Pulmonary artery endothelial cell (primary cell): ENCODE results near the gene FYB2. TPM values are rescaled to one million over a fixed set of nuclear protein-coding genes. Genes with fewer than 3 reads are reported as not detected.
A peak's percentile ranks its signal among the peaks of the same experiment; 100 is the strongest.

ENCODE experiments used
- DNase-seq: peaks from one replicate; pipeline ENCODE4 v3.0.0-alpha.2; 2011; ENCODE audit warnings: low read depth, low spot score
- total RNA-seq: library from RNA; depleted of rRNA; stranded (reverse); fragments of >200 nt; gene quantifications from 2 replicates; pipeline ENCODE4 v1.2.3, GENCODE V29; 2014

FYB2 gene
- total RNA-seq, 1 donor from 2014 or later = not detected

GRCh38 chr1:56715156-56715555 lies 104.0 kb downstream of the FYB2 start:
- DNase-seq = no peak

- no peak for DNase-seq
Measured at GRCh38 chr1:56713112-56713511, 106.1 kb downstream of the FYB2 start.

GRCh38 chr1:56712150-56712549 lies 107.1 kb downstream of the FYB2 start:
- DNase-seq = no peak

- no peak for DNase-seq
Measured at GRCh38 chr1:56710646-56711045, 108.6 kb downstream of the FYB2 start.

- DNase-seq = no peak
Measured at GRCh38 chr1:56709995-56710394, 109.2 kb downstream of the FYB2 start.

- peak; percentile 7 for DNase-seq
Measured at GRCh38 chr1:56709269-56709880, 109.8 kb downstream of the FYB2 start.

- no peak for DNase-seq
Measured at GRCh38 chr1:56707379-56707778, 111.8 kb downstream of the FYB2 start.

DNA sequence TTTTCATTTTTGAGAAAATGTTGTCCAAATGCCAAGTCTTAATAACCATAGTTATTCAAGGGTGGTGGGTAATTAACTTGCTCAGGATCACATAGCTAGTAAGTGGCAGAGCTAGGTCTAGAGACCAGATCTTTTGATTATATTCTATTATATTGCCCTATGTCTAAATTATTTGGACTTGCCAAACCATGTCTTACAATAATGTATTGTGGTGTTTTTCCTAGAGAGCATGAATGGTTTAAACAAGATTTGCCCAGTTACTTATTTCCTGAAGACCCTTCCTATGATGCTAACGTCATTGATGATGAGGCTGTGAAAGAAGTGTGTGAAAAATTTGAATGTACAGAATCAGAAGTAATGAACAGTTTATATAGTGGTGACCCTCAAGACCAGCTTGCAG lies 115.5 kb downstream of the FYB2 start:
- no peak for DNase-seq

DNA sequence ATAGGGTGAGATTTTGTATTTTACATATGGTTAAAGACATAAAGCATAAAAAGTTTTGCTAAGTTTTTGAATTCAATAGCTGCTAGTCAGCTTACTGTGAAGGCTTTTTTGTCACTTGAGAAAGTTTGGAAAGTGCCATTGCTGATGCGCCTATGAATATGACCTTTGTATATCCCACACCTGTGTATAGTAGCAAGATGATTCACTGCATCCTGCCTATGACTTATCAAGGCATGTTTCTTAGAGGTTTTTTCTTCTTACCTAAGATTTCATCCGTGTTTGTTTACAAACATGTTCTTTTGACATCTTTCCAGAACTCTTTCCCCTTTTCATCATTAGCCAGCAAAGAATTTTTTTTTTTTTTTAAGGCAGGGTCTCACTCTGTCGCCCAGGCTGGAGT lies 122.5 kb downstream of the FYB2 start:
- no peak for DNase-seq

- peak; percentile 17 for DNase-seq
Measured at GRCh38 chr1:56688522-56689026, 130.6 kb downstream of the FYB2 start.

GRCh38 chr1:56686169-56686568 lies 133.0 kb downstream of the FYB2 start:
- no peak for DNase-seq

DNA sequence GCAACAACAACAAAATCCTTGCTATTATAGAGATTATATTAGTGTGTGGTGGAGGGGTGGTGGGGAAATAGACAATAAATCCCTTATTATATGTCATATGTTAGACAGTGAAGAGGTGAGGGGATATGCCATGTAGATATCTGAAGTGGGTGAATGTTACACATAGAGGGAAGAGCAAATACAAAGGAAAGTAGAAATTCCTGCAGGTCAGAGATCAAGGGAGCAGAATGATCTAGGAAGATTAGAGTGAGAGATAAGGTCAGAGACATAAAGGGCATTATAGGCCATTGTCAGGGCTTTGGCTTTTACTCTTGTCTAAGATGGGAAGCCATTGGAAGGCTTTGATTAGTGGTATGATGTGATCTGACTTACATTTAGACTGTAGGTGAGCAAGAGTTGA lies 135.6 kb downstream of the FYB2 start:
- DNase-seq = no peak

DNA sequence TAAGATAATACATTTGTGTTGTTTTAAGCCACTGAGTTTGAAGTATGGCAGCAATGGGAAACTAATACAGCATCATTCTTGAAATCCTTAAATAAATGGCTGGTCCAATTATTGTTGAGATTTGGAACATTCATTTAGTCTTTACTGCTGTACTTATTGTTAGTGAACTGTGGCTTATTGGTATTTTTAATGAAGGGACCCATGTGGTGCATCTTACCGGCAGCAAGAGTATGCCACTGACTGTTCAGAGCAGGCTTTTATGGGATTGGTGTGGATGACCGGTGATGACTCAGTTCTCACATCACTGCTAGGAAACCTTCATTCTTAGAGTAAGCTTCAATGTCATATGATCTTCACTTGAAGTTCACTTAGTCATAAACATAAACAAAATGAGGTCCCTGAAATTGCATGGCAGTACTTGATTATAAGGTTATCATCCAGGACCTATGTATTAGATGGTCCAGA lies 142.6 kb downstream of the FYB2 start:
- DNase-seq = no peak

- no peak for DNase-seq
Measured at GRCh38 chr1:56675763-56676162, 143.4 kb downstream of the FYB2 start.

GRCh38 chr1:56672579-56672978 lies 146.6 kb downstream of the FYB2 start:
- DNase-seq = no peak

DNA sequence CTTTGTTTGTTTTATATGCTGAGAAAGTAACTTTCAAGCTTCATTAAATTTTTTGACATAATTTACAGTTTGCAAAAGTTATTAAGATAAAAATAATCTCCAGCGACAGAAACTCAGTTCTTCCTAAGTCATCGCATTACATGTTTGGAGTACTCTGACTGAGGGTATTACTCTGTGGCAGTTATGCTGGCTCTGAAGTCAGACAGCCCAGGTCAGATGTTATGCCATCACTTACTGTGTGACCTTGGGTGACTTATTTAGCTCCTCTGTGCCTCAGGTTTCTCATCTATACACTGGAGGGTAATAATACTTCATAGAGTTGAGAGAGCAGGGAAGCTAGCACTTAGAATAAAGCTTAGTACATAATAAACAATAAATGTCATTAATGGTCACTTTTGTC lies 147.7 kb downstream of the FYB2 start:
- no peak for DNase-seq

DNA sequence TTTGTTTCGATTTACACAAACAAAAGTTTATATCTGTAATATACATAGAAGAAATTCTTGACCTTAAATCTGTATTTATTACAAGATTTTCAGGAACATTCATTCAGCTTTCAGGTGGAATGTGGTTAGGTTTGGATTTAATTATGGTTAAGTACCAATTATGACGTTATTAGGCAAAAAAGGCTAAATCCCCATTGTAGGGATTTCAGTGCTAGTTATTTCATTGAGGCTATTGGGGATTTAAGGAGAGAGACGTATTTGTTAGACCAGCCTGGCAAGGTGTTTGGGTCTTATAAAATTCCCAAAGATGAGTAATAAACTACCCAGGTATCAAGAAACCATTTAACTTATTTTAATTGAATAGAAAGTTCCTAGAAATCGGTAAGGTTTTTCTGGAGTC lies 148.1 kb downstream of the FYB2 start:
- DNase-seq = no peak

GRCh38 chr1:56670350-56670749 lies 148.9 kb downstream of the FYB2 start:
- no peak for DNase-seq

Other genes with a start within 250 kb of the FYB2 start
- gene PLPP3, start 239.8 kb downstream of the FYB2 start, total RNA-seq = 18.5 and 28.6 TPM in 2 replicates
- 4.3 and 6.2 TPM in 2 replicates for gene PRKAA2, start 174.1 kb downstream of the FYB2 start, total RNA-seq
- not detected in 2 replicates for gene C8A, start 35.4 kb upstream of the FYB2 start, total RNA-seq
- not detected in 2 replicates for gene C8B, start 146.6 kb upstream of the FYB2 start, total RNA-seq